NAMALWA (cell line): Measurements from ENCODE around the gene SCAMP3.
A peak's percentile ranks its signal among the peaks of the same experiment; 100 is the strongest.
"Not testable (repeated sequence)": the region's sequence is repeated elsewhere in the genome, so short reads cannot be mapped to it uniquely, and the experiment has no call there.

Experiments
- DNase-seq: peaks from one replicate; pipeline ENCODE4 v3.0.0-alpha.2; 2015; ENCODE audit warnings: low spot score

Gene SCAMP3

DNA sequence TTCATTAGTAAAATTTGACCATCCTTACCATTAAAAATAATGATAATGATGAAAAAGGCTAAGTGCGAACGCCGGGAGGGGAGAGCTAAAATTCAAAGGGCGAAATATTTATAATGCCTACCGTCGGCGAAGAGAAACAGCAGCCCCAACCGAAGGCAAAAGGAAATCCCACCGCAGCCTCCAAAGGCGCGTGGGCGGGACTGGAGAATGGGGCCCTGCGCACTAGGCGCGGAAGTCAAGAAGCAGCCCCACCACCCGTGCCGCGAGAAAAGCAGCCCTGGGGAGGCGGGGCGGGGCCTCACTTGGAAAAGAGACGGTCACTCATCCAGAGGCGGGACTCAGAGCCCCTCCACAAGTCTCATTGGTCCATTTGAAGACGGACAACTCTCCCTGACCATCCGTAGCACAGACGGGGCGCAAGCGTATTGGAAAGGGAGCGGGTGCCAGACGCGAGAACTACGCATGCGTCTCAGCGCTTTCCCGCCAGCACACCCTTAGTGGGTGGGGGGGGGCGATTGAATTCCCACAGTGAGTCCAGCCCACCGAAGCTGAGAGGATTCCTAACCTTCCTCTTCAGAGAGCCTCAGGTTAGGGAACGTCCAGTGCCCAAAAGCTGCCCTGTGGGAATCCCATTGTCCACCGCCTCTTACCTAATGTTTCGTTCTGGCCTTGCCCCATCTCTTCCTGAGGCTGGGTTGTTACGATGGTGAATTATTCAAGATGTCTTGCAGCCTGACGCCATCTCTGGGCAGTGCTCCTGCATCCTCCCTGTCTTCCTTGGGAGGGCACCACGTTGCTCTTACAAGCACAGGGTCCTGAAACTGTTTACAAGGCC is 34.7 kb downstream of the SCAMP3 start:
- DNase-seq: peak; percentile 100

- no peak for DNase-seq
These were observed 35.3 kb downstream of the SCAMP3 start for GRCh38 chr1:155226910-155227260.

GRCh38 chr1:155226188-155226909 is 35.8 kb downstream of the SCAMP3 start:
- DNase-seq: peak; percentile 95

- not testable (repeated sequence) for DNase-seq
These were observed 36.8 kb downstream of the SCAMP3 start for GRCh38 chr1:155225404-155225759.

DNA sequence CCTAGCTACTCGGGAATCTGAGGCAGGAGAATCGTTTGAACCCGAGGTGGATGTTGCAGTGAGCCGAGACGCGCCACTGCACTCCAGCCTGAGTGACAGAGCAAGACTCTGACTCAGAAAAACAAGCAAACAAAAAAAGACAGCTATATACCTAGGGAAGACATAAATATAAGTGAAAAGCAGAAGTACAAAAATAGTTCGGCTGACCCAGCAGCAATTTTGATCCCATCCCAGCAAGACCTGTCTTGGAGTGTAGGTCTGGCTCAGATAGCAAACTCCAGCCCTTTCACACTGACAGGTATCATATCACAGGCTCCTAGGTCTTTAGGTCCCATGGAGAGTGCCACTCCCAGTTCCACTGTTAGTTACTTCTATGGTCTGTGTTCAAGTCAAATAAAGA is 39.1 kb downstream of the SCAMP3 start:
- peak; percentile 58 for DNase-seq

DNA sequence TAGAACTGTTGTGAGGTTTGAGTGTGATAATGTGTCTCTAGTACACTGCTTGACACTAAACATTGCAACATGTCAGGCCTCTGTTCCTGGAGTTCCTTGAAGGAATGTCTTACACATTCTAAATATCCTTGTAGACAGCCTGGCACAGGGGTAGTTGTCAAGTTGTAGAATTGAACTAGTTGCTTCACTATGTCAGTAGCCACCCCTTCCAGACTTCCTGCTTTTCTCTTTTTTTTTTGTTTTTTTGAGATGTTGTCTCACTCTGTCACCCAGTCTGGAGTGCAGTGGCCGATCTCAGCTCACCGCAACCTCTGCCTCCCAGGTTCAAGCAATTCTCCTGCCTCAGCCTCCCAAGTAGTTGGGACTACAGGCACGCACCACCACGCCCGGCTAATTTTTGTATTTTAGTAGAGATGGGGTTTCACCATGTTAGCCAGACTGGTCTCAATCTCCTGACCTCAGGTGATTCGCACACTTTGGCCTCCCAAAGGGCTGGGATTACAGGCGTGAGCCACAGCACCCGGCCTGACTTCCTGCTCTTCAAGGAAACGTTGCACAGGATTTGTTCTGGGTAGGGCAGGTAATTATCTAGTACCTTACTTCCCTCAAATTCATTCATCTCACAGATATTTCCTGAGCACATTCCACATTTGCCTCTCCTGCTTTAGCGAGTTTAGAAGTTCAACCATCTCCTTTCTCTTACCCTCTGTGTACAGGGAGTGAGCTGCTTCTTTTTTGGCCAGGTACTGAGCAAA is 41.8 kb downstream of the SCAMP3 start:
- DNase-seq: not testable (repeated sequence)

- no peak for DNase-seq
These were observed 42.5 kb downstream of the SCAMP3 start for GRCh38 chr1:155219592-155220031.

GRCh38 chr1:155218854-155219591 is 43.1 kb downstream of the SCAMP3 start:
- no peak for DNase-seq

DNA sequence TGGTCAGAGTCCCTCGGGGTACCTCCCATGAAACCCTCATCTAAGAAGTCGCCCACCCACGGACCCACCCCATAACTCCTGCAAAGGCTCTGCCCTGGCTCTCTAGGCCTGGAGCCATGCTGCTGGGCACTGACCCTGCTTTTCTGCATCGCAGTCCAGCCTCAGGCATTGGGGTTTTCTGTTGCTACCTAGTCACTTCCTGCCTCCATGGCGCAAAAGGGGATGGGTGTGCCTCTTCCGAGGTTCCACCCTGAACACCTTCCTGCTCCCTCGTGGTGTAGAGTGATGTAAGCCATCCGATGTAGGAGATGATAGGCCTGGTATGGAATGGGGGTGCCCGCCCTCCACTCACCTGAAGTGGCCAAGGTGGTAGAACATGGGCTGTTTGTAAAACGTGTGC is 47.5 kb downstream of the SCAMP3 start:
- DNase-seq: not testable (repeated sequence)

DNA sequence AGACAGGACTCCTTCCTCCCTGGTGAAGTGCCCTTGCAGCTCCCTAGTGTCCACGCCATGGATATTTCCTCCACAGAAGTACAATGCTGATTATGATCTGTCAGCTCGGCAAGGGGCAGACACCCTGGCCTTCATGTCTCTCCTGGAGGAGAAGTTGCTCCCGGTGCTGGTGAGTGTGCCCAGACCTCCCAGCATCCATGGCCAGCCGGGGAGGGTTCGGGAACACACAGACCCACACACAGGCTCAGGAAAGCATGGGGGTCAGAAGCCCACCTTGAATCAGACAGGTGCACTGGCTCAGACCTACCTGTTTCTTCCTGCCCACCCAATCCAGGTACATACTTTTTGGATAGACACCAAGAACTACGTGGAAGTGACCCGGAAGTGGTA is 50.1 kb downstream of the SCAMP3 start:
- DNase-seq: not testable (repeated sequence)

DNA sequence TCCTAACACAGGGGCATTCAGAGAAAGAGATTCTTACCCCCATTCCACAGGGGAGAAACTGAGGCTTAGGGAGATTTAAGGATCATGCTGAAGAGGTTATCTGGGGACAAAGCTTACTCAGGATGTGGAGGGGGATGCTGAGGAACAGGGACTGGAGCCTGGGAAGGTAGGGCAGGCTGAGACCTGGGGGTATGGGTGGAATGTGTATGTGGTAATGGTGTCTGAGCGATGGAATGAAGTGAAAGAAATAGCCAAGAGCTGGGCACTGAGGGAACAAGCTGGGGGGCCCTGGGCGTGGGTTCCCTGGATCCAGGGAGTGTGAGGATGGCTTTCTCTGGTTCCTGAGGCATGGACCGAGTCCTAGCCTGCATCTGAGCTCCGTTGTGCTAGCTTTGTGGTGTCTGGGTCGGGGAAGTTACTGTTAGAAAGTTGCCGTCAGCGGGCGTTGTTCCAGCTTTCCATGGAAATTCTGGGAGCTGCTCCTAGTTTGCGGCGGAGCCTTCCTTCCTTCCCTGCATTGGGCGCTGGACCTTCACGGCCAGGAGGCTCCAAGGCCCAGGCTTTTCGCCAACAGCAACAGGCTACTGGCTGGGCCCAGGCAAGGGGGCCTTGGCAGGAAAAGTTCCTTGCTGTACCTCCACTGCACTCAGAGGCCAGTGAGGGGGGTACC is 50.6 kb downstream of the SCAMP3 start:
- DNase-seq: not testable (repeated sequence)

DNA sequence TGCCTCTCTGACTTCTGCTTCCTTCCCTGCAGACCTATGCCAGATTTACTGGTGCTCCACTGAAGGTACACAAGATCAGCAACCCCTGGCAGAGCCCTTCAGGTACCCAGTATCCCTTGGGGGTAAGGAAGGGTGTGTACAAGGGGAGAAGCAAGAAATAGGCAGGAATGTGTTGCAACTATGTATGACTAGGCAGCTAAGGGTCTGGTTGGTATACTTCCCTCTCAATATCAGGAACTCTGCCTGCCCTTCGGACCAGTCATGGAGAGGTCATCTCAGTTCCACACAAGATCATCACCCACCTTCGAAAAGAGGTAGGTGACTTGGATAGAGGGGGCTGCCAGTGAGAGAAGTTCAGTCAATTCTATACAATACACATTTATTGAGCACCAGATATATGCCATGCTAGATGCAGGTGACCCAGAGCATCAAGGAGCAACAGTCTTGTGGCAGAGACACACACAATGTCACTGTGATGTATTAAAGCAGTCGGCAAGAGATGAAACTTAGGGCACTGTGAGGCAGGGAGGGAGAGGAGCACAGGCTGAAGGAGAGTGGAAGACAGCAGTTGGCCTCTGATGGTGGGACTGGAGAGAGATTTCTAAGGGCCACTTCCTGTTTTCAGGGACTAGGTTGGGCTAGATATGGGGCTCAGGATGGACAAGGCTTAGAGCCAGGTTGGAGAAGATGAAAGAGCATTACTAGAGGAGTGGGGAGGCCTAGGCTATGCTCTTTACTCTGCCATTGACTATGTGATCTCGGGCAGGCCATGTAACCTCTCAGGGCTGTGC is 51.7 kb downstream of the SCAMP3 start:
- DNase-seq: no peak

DNA sequence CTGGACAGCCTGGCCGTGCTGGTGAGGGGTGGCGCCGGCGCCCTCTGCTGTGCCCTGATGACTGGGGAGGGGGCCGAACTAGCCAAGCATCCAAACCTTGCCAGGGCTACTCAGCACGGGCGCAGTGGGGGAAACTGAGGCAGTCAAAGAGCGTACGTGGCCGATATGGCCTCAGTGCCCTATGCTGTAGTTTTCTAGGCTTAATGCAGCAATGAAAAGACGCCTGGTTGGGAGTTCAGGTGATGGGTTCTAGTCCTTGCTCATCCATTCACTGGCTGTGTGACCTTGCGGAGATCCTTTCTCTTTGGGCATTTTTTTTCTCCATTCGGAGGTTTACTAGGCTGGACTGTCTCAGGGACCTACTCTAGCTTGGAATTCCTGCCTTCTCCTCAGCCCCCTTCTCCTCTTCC is 52.8 kb downstream of the SCAMP3 start:
- no peak for DNase-seq

GRCh38 chr1:155208541-155209311 is 53.4 kb downstream of the SCAMP3 start, which contains the start of gene MTX1:
MTX1 (plus strand) TSS chr1:155208695; CDS start chr1:155208805, 110 bp downstream.
- DNase-seq: peak; percentile 95

GRCh38 chr1:155207806-155208540 is 54.2 kb downstream of the SCAMP3 start, which contains the start of gene THBS3:
THBS3 (minus strand) TSS chr1:155207897; CDS start chr1:155207876, 21 bp downstream.
- DNase-seq: no peak

GRCh38 chr1:155206891-155207805 is 55.0 kb downstream of the SCAMP3 start:
- peak; percentile 98 for DNase-seq
